GM21528 (cell line): ENCODE measurements around the gene ABCA3.
"Not testable (repeated sequence)": the region's sequence is repeated elsewhere in the genome, so short reads cannot be mapped to it uniquely, and the experiment has no call there.

Source experiments
- ATAC-seq: cut with Tn5 transposase; IDR thresholded peaks from one replicate; pipeline ENCODE4 v1.9.1; 2021; ENCODE audit warnings: mild to moderate bottlenecking, moderate library complexity; ENCODE audit not compliant: unreplicated experiment, low FRiP score

Gene ABCA3

DNA sequence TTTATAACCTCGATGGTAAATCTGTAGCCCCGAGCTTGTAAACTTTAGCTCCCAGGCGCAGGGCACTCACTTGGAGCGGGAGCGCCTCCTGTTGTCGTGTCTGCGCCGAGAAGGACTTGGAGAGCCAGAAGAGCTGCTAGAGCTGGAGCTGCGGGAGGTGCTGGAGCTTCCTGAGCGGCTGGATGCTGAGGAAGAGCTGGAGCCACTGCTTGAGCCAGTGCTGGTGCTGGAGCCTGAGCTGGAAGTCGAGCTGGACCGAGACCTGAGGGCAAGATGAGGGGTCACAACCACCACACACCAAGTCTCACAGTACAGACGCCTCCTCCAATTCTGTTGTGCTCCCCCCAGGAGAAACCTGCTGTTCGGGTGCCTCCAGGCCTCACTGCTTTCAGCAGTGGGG, 77.5 kb downstream of the ABCA3 start:
- ATAC-seq: not testable (repeated sequence)

DNA sequence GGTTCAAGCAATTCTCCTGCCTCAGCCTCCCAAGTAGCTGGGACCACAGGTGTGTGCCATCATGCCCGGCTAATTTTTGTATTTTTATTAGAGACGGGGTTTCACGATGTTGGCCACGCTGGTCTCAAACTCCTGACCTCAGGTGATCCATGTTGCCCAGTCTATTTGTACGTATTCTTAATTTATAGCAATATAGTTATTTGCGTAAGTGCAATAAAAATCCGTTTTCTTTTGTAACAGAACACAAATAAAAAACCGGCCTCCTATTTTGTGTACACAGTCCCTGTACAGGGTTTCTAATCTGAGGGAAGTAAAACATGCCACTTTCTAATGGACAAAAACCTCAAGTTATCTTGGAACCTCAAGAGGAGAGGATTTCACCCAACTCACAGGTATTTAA, 80.3 kb downstream of the ABCA3 start:
- ATAC-seq: no peak

DNA sequence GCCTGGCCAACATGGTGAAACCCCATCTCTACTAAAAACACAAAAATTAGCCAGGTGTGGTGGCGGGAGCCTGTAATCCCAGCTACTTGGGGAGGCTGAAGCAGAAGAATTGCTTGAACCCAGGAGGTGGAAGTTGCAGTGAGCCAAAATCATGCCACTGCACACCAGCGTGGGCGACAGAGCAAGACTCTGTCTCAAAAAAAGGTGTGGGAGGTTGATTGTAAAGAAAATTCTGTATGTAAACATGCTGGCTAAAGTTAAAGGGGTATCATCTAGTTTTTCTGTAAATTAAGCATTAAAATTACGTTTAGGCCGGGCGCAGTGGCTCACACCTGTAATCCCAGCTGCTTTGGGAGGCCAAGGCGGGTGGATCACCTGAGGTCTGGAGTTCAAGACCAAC, 82.0 kb downstream of the ABCA3 start:
- not testable (repeated sequence) for ATAC-seq

DNA sequence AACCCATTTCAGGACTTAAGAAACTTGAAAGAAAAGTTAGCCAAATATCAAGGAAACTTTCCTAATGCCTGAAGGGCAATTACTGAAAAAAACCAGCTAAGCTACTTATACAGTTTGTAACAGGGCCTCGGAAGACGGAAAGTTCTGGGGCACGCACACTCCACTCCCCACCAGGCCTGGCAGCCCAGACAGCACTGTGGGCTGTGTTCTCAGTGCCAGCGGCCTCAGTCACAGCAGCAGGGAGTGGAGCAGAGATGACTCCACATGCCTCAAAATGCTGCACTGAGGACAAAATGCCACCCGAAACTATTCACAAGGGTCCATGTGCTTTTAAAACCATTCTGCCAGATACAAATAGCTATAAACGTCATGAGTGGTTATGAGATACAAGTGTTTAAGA, 82.8 kb downstream of the ABCA3 start:
- no peak for ATAC-seq

DNA sequence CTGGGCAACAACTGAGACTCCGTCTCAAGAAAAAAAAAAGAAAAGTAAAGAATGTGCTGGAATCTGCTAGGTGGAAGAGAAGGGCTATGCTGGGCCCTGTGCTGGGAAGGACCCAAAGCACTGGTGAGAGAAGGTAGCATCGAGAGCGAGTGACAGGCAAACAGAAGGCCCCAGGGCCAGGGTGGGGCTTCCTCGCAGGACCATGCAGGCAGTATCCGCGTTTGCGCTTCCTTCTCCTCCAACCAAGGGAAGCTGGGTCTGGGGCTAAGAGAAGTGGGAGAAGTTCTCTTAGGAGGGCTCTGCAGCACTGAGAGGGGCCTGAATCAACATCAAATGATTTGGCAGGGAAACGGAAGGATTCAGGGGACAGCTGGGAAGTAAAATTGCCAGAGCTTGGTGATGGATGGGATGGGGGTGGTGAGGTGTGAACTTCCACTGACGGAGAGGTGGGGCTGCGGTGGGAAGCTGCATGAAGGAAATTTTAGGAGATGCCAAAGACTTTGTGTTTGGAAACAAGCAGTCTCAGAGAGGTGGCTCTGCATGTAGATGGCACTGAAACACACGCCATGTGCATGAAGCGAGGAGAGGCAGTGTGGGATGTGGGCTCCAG, 83.9 kb downstream of the ABCA3 start:
- no peak for ATAC-seq

DNA sequence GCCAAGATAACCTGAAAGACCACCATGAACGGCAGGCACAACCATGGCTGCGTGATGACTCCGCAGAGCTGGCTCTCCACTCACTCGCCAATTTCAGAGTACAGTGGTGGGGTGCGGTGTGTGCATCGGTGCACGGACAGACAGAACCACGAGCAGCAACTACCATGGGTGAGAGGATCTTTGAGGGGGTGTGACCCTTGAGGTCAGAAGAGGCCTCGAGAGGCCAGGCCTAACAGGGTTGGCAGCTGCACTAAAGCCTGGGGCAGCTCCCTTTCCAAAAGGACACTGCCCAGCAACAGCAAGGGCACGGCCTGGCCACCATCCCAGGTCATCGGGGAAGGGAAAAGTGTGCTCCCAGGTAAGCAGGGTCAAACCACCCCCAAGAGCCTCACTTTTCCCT, 87.2 kb downstream of the ABCA3 start:
- ATAC-seq: no peak

DNA sequence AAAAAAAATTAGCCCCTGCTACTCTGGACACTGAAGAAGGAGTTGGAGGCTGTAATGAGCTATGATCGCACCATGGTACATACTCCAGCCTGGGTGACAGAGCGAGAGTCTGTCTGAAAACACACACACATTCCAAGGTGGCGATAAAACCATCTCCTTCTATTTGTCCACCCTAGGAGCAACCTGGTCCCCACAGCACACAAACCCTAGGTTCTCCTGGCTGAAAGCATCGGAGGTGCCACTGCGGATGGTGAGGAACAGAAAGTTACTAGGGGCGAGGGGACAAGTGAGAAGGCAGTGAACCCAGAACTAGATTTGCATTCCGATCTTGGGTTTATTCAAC, 87.8 kb downstream of the ABCA3 start:
- ATAC-seq: no peak

DNA sequence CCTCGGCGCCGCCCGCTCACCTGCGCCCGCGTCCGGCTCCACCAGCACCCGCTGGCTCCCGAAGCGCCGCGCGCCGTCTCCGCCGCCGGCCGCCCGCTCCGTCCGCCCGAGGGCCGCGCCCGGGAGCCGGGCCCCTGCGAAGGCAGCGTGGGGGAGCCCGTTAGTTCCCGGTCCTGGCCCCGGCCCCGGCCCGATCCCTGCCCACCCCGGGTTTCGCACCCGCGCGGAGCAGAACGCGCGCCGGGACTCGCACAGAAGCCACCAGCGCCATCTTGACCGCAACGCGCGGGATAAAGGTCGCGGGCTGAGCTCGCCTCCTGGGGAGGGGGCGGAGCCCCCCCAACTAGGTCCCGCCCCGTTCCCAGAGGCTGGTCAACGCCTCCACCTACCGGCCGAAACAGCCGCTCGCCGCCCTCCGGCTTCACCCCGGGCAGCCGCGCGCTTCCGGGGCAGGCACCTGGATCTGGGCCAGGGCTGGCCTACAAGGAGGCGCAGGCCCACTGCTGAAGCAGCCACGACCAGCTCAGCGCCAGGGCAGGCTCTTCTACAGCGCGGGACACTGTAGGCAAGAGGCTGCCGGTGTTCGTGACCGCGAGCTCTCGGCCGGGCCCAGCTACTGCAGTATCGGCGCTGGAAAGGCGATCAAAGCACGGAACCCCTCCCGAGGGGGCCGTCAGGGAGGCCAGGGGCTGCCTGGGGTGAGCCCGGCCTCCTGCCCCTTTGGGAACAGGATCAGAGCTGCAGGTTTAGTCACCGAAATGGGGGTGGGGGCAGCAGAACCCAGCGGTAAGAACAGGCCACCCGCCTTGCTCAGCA, 89.0 kb downstream of the ABCA3 start, which contains the start of gene ECI1:
Gene ECI1 (minus strand): TSS at position 292 of the 816 bp plus-strand sequence. CDS start 21 bp downstream, at position 271.
- peak; percentile 80 for ATAC-seq

DNA sequence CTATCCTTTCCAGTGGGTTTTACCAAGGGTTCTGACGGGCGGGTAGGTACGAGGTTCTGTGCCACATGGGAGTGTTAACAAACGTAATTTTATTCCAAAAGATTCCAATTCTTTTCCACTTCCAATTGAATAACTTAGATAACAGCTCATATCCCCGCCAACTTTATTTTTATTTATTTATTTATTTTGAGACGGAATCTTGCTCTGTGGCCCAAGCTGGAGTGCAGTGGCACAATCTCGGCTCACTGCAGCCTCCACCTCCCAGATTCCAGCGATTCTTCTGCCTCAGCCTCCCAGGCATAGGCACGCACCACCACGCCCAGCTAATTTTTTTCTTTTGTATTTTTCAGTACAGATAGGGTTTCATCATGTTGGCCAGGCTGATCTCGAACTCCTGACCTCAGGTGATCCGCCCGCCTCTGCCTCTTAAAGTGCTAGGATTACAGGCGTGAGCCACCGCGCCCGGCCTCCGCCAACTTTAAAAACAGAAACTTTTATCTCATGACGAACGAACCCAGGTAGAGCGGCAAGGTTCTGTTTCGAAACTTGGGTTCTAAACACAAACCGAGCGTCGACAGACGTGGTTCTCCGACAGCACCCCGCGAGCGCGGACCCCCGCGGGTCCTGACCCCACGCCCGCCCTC, 89.8 kb downstream of the ABCA3 start:
- no peak for ATAC-seq

DNA sequence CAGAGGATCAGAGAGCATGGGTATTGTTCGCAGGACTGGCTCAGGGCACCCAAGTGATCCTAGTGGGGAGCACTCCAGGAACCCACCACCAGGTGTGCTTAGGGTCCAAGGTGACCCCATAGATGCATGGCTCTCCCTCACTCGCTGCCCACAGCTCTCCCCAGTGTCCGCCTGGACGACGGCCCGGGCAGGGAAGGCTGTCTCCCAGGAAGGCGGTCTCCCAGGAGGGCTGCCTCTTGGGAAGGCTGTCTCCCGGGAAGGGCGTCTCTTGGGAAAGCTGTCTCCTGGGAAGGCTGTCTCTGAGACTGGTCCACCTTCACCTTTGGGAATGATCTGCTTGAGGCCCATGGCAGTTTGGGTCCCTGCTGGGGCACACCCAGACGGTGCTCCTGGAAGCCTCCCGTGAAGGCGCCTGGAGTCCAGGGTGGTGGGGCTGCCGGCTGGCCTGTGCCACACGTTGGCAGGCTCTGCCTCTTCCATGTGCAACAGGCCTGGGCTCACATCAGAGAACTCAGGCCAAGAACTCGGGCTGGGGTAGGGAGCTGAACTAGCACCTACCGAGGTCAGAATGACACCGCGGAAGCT, 94.1 kb downstream of the ABCA3 start:
- ATAC-seq: no peak

DNA sequence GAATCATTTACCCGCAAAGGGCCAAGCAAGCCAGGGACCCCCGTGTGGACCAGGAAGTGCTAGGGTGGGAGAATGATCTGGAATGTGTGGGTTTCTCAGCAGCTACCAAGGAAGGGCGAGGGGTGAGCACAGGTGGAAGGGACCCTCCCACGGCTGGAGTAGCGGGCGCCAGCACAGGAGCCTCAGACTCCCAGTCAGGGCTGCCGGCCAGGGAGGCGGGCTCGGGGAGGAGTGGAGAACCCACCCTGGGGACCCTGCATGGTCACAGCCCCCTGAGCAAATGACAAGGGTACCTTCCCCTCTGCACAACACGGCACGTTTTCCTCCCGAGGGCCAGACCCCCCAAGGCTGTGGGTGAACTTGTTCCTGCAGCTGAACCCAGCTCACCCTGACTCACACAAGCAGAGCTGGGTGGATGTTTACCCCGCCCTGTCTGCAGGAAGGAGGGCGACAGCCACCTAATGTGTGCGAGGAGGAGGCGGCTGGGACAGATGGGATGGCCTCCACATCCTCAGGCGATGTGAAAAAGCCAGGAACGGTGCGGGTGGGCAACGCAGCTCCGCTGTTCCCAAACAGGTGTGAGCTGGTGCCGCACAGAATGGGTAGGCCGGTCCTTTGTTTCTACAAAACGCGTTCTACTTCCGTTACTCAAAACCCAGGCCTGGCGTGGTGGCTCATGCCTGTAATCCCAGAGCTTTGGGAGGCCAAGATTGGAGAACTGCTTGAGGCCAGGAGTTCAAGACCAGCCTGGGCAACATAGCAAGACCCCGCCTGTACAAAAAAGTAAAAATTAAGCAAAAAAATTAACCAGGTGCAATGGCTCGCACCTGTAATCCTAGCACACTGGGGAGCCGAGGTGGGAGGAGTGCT, 95.4 kb downstream of the ABCA3 start:
- no peak for ATAC-seq

DNA sequence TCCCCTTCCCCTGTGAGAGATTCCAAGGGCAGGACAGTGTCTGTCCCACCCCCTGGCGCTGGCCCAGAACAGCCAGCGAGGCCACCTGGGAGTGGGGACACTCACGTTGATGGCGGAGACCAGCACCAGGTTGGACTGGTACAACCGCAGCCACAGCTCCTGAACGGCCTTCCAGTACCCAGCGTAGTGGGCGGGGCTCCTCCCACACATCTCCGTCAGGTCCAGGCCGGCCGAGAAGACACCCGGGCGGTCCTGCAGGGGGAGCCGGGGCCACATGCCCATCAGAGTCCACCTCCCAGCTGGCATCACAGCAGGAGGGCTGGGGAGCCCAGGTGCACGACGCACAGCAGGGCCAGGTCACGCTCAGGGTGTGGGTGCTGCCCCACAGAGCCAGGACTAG, 96.2 kb downstream of the ABCA3 start:
- ATAC-seq: no peak

DNA sequence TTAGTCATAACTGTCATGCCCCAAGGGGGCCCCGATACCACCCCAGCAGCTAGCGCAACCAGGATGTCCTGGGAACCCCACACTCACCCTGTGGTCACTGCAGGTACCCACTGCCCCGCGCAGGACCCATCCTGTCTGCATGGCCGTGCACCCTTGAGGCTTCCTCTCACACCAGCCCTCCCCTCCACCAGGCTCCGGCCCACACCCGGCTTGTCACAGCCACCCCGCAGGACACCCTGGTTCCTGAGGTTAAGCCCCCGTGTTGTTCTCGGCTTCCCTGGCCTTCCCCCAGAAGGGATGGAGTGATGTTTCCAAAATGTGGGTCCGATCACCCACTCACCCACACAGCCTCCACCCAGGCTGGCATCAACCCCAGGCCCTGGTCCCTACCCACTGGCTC, 96.7 kb downstream of the ABCA3 start:
- ATAC-seq: no peak

DNA sequence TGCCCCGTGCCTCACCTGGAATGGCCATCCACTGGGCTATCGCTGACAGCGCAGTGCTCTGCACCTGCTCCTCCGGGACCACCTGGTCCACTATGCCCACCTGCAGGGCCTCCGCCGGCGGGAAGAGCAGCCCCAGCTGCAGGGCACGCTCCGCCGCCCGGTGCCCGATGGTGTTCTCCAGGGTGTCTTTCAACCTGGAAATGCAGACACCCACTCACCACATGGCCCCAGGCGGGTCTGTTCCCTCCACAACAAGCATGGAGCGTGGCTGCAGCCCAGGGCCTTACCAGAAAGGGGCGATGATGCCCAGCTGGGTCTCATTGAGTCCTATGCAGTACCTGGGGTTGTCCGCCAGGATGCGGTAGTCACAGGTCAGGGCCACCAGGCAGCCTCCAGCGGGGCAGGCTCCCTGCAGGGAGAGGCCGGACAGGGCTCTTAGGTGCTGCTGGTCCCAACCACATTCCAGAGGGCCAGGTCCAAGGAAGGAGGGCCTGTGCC, 97.4 kb downstream of the ABCA3 start:
- no peak for ATAC-seq

DNA sequence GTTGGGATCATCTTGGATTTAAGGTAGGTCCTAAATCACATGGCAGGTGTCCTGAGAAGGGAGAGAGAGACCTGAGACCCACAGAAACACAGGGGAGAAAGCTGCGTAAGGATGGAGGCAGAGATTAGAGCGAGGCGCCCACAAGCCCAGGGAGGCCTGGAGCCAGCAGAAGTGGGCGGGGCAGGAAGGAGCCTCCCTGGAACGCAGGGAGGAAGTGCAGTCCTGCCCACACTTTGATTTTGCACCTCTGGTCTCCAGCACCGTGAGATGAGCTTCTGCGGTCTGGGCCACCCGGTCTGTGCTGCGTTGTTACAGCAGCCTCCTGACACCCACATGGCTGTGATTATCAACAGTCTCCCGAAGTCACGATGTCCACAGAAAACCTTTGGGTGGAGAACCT, 97.9 kb downstream of the ABCA3 start:
- ATAC-seq: no peak

DNA sequence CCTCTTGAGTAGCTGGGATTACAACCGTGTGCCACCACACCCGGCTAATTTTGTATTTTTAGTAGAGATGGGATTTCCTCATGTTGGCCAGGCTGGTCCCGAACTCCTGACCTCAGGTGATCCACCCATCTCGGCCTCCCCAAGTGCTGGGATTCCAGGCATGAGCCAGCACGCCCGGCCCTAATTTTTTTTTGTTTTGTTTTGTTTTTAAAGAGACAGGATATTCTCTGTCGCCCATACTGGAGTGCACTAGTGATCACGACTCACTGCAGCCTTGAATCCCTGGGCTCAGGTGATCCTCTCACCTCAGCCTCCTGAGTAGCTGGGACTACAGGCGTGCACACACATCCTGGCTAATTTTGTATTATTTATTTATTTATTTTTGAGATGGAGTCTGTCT, 100.2 kb downstream of the ABCA3 start:
- not testable (repeated sequence) for ATAC-seq

DNA sequence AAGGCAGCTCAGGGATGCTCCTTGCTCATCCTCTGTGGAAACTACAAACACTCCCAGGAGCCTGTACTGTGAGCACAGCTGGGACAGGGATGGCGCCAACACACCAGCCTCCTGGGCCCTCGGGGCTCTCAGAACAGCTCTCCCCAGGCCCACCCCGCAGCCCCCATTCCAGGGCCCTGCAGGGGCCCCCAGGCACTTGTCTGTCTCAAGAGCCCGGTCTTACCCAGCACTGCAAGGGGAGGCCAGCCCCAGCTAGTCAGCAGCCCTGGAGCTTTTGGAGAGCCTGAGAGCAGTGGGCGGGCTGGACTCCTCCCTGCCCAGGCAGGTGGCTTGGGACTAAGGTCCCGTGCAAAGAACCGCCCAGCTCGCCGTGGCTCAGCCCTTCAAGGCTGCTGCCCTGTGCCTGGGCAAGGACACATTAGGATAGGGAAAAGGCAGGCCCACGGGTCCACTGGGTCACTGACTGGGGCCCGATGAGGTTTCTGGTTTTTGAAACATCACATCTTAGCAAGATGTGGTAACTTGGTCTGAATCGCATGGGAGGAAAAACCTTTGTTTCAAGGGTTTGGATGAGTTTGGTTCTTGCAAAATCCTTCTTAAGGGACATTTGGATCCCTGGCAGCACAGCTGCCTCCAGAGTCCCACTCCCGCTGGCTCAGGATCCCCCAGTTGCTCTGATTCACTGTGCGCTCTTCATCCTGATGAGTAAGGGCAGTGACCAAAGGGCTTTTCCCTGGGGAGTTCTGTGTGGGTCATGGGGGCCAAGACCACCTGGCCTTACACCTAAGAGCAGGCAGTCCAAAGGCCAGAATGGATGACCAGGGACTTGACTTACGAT, 101.5 kb downstream of the ABCA3 start:
- ATAC-seq: no peak

DNA sequence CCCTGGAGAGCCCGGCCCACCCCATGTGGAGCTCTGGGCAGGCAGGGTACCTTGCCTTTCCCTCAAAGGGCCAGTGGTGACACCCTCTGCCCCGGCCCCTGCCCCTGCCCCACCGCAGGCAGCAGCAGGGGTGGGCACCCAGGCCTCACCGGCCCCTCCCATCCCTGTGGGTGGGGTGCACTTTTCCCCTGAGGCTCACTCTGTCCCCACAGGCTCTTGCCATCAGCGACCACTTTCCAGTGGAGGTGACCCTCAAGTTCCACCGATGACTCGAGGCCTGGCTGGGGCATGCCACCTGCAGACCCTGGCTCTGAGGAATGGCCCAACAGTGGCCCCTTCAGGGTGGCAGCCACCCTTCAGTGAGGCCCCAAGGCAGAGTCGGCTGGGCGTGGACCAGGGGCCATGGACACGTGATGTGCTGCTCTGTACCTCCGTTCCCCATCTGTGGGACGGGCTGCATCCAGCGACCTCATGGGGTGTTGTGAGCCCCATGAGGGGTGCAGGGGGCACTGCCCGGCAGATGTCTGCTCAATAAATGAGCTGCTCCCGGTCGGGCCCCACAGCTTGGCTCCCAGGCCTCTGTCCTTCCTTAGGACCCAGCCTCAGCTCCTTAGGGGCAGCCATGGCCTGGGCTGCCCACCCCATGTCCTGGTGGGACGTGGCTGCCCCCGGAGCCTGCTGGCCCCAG, 102.2 kb downstream of the ABCA3 start:
- ATAC-seq: no peak
